Peyer's patch (tissue), 4 donors: Measurements from ENCODE around the gene GFER. TPM values are rescaled to one million over a fixed set of nuclear protein-coding genes. Genes with fewer than 3 reads are reported as not detected.

Experiments used
- DNase-seq, 3 donors: peaks; one replicate each; pipeline ENCODE4 v3.0.0-alpha.2; 2017 to 2019
- H3K27ac ChIP-seq, 4 donors: fragments of 200-600 bp; sonication (generic); one replicate each; pipeline ENCODE4 v1.5.1; 2016 to 2019
- H3K27me3 ChIP-seq, 2 donors: fragments of 200-600 bp; sonication (generic); one replicate each; pipeline ENCODE4 v1.5.1; 2019
- H3K36me3 ChIP-seq, 3 donors: fragments of 200-600 bp; sonication (generic); one replicate each; pipeline ENCODE4 v1.5.1; 2016 to 2019
- H3K4me1 ChIP-seq, 4 donors: fragments of 200-600 bp; sonication (generic); one replicate each; pipeline ENCODE4 v1.5.1; 2016 to 2019
- H3K4me3 ChIP-seq, 4 donors: fragments of 200-600 bp; sonication (generic); 1 replicate in 3 of 4; 2 replicates in 1 of 4; pipeline ENCODE4 v1.5.1; 2016 to 2019; ENCODE audit warnings: mild to moderate bottlenecking in 1 of 4
- H3K9me3 ChIP-seq, 4 donors: fragments of 200-600 bp; sonication (generic); one replicate each; pipeline ENCODE4 v1.5.1; 2016 to 2019; ENCODE audit warnings: mild to moderate bottlenecking in 1 of 4
- CTCF ChIP-seq, 6 experiments: fragments of 450-650 bp in 4 of 6; fragments of 200-600 bp in 2 of 6; sonication (generic) in 1 of 6; IDR thresholded peaks; one replicate each; pipeline ENCODE4 v1.5.1; 2017 to 2019; ENCODE audit warnings: antibody characterized with exemption in 6 of 6, mild to moderate bottlenecking in 3 of 6, moderate library complexity in 1 of 6
- POLR2A ChIP-seq, 2 donors: fragments of 450-650 bp; IDR thresholded peaks; one replicate each; pipeline ENCODE4 v1.5.1; 2017; ENCODE audit warnings: antibody characterized with exemption in 2 of 2, mild to moderate bottlenecking in 2 of 2, moderate library complexity in 2 of 2
- total RNA-seq, 4 donors: library from RNA; depleted of rRNA; stranded (reverse); fragments of >200 nt; gene quantifications; one replicate each; pipeline ENCODE4 v1.1.0, GENCODE V29; 2016

Gene GFER
- total RNA-seq, 4 donors from 2014 or later = 31.4 to 102 (median 83.1) TPM

- DNase-seq = no peak
Measured at GRCh38 chr16:1944612-1945199, 39.3 kb upstream of the GFER start.

DNA sequence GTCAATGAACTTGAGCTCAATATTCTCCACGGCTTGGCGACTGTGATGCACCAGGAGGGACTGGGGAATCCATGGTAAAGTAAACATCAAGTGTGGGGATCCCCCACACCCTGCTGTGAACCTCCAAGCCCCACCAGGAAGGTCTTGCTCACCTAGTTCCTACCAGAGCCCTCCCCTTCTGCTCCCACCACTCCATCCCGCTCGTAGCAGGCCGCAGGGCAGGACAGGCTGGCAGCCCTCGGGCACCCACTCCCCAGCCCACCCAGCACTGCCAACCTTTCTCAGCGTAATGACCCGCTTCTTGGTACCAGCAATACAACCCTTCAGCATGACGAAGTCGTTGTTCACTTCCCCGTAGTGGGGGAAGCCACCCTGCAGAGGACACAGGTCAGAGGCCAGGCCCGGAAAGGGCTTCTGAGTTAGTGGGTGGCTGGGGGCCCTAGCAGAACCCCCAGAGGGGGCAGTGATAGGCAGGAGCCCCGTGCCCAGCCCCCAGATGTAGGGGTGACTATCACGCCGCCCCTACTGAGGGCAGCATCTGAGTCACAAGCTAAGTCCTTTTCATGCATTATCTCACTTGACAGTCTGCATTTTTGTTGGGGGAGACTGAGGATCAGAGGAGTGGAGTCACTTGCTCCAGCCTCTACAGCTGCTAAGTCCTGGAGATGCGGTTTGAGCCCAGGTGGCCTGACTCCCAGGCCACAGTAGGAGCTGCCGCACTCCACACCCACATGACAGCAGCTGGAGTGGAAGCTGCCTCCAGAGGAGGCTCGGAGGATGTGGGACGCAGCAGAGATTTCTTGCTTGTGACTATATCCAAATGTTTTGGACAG, 38.2 kb upstream of the GFER start:
- no peak for TF ChIP-seq CTCF (IDR thresholded peaks at IDR 0.05)
- no peak for TF ChIP-seq POLR2A (IDR thresholded peaks at IDR 0.05)
- Histone ChIP-seq H3K36me3 (peaks cover 0 to 2% (median 0%) of the 10 kb centered on the region in 3 donors), H3K27me3 (no peaks in the 10 kb centered on the region), H3K27ac (no peak overlapping the region), H3K9me3 (no peaks in the 10 kb centered on the region), H3K4me3 (no peak overlapping the region), H3K4me1 (peaks cover 5 to 22% (median 12%) of the 10 kb centered on the region in 4 donors)
- DNase-seq = no peak

More at GRCh38 chr16:1944612-1945199, 39.3 kb upstream of the GFER start:
- Histone ChIP-seq H3K27ac (no peak overlapping the region), H3K27me3 (no peaks in the 10 kb centered on the region), H3K9me3 (no peaks in the 10 kb centered on the region), H3K36me3 (peaks cover 0 to 11% (median 0%) of the 10 kb centered on the region in 3 donors), H3K4me3 (no peak overlapping the region), H3K4me1 (peaks cover 5 to 32% (median 14%) of the 10 kb centered on the region in 4 donors)
- TF ChIP-seq POLR2A (IDR thresholded peaks at IDR 0.05) (no peak), CTCF (IDR thresholded peaks at IDR 0.05) (no peak)

DNA sequence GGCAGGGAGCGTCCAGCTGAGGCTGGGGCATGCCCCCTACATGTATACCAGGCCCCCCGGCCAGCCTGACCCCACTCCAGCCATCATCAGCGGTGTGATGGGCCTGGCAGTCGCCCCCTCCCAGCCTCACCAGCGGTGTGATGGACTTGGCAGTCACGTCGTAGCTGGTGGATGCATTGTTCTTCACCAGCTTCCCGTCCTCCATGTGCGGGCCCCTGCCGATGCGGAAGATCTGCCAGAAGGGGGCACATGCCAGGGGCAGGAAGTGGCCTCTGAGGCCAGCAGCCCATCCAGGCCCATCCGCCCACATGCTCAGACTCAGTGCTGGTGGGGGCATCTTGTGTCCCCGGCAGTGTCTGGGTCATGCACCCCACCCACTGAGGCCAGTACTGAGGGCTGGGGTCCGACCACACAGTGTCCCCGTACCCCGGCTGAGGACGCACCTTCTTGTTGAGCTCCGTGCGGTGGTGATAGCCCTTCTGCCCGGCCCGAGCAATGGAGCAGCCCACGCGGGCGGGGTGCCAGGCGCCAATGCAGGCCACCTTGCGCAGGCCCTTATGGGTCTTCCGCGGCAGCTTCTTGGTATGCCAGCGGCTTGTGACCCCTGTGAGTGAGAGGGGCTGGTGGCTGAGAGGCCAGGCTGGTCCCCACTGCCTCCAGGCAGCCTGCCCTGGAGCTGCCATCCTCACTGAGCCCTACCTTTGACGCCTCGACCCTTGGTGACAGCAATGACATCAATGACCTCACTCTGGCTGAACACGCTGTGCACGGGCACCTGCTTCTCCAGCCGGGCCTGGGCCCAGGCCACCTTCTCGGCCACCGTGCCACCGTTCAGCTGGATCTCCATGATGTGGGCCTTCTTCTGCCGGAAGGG, 37.3 kb upstream of the GFER start:
- DNase-seq = no peak
- no peaks in the 10 kb centered on the region for H3K36me3 ChIP-seq

DNA sequence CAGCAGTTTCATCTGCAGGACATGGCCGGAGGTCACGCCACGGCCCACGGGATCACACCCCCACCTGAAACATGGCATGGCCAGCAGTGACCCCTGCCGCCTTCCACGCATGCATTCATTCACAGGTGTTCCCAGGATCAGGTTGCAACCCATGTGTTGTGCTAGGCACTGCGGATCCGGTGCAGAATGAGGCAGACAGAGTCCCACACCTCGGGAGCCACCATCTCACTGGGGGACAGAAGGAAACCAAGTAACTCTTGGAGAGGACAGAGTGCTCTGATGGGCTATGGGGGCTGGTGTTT, 36.7 kb upstream of the GFER start:
- TF ChIP-seq POLR2A (IDR thresholded peaks at IDR 0.05) = no peak
- no peak for TF ChIP-seq CTCF (IDR thresholded peaks at IDR 0.05)
- Histone ChIP-seq H3K27me3 (no peaks in the 10 kb centered on the region), H3K4me1 (peaks cover 0 to 6% (median 3%) of the 10 kb centered on the region in 4 donors), H3K27ac (no peak overlapping the region), H3K9me3 (no peaks in the 10 kb centered on the region), H3K4me3 (no peak overlapping the region), H3K36me3 (no peaks in the 10 kb centered on the region)
- DNase-seq = no peak

More for the DNA sequence above, 37.3 kb upstream of the GFER start:
- Histone ChIP-seq H3K9me3 (no peaks in the 10 kb centered on the region), H3K4me1 (peaks cover 0 to 12% (median 9%) of the 10 kb centered on the region in 4 donors), H3K27ac (no peak overlapping the region), H3K4me3 (no peak overlapping the region), H3K27me3 (no peaks in the 10 kb centered on the region)
- TF ChIP-seq POLR2A (IDR thresholded peaks at IDR 0.05) (no peak), CTCF (IDR thresholded peaks at IDR 0.05) (no peak)

DNA sequence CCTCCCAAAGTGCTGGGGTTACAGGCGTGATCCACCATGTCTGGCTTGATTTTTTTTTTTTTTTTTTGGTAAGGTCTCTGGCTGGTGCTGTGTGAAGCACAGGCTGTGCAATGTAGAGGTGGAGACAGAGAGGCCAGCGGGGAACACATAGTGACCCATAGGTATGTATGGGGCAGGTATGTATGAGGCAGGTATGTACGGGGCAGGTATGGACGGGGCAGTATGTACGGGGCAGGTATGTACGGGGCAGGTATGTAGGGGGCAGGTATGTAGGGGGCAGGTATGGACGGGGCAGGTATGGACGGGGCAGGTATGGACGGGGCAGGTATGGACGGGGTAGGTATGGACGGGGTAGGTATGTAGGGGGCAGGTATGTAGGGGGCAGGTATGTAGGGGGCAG, 34.5 kb upstream of the GFER start:
- Histone ChIP-seq H3K4me3 (no peak overlapping the region), H3K4me1 (no peaks in the 10 kb centered on the region), H3K9me3 (no peaks in the 10 kb centered on the region), H3K27me3 (no peaks in the 10 kb centered on the region), H3K27ac (no peak overlapping the region), H3K36me3 (no peaks in the 10 kb centered on the region)
- TF ChIP-seq POLR2A (IDR thresholded peaks at IDR 0.05) (no peak), CTCF (IDR thresholded peaks at IDR 0.05) (no peak)
- no peak for DNase-seq
